Stimulated activated CD4-positive, alpha-beta T cell treated with anti-CD3 and anti-CD28 coated beads, Interleukin-15, amount 100 ng/mL, for 48 hours (primary cell): ENCODE data around the gene RUFY1.
"Not testable (repeated sequence)": the region's sequence is repeated elsewhere in the genome, so short reads cannot be mapped to it uniquely, and the experiment has no call there.

Experiments used
- DNase-seq, 2 donors: peaks; one replicate each; pipeline ENCODE4 v3.0.0-alpha.2; 2020; ENCODE audit warnings: low read depth in 2 of 2

Gene RUFY1, protein sequence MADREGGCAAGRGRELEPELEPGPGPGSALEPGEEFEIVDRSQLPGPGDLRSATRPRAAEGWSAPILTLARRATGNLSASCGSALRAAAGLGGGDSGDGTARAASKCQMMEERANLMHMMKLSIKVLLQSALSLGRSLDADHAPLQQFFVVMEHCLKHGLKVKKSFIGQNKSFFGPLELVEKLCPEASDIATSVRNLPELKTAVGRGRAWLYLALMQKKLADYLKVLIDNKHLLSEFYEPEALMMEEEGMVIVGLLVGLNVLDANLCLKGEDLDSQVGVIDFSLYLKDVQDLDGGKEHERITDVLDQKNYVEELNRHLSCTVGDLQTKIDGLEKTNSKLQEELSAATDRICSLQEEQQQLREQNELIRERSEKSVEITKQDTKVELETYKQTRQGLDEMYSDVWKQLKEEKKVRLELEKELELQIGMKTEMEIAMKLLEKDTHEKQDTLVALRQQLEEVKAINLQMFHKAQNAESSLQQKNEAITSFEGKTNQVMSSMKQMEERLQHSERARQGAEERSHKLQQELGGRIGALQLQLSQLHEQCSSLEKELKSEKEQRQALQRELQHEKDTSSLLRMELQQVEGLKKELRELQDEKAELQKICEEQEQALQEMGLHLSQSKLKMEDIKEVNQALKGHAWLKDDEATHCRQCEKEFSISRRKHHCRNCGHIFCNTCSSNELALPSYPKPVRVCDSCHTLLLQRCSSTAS

DNA sequence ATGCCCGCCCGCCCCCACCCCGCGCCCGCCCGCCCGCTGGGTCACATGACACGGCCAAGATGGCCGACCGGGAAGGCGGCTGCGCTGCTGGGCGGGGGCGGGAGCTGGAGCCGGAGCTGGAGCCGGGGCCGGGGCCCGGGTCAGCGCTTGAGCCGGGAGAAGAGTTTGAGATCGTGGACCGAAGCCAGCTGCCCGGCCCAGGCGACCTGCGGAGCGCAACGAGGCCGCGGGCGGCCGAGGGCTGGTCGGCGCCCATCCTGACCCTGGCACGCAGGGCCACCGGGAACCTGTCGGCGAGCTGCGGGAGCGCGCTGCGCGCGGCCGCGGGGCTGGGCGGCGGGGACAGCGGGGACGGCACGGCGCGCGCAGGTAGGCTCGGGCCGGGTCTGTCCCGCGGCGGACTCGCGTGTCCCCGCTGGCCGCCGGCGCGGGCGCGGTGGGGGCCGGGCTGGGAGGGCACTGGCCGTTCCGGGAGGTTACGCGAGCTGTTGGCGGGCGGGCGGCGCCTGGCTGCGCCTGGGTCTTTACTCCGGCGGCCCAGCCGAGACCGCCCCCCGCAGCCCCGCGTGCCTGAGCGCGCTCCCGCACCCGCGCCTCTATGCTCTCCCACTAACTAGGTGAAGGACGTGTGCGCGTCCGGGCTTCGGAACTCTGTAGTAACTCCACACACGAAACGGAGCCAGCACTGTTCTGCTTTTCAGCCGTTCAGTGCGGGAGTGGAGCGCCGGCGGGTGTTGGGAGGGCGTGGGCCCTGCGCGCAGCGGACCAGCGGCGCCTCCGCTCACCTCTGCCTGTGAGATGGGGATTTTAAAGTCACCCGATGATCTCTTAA lies at the start of gene RUFY1:
Gene RUFY1, plus strand, starts transcription at position 44 of the 832 bp plus-strand sequence. Its CDS starts 16 bp downstream, at position 60.
- DNase-seq: peak; percentile 56 to 78

DNA sequence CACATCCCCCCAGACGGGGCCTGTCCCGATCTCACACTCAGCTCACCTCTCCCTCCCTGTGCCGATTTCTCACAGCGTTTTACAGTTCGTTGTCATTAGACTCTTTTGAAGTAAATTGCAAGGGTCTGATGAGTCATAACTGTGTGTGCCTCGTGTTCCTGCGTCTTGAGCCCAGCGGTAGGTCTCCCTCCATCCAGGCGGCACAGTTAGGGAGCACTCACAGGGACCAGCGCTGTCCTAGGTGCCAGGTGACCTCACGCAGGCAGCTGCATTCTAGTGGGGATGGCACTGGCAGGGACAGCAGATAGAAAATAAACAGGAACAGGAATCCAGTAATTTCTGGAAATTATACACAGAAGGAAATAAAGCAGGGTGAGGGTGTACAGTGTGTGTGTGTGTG lies 48.4 kb upstream of the RUFY1 start:
- not testable (repeated sequence) for DNase-seq

DNA sequence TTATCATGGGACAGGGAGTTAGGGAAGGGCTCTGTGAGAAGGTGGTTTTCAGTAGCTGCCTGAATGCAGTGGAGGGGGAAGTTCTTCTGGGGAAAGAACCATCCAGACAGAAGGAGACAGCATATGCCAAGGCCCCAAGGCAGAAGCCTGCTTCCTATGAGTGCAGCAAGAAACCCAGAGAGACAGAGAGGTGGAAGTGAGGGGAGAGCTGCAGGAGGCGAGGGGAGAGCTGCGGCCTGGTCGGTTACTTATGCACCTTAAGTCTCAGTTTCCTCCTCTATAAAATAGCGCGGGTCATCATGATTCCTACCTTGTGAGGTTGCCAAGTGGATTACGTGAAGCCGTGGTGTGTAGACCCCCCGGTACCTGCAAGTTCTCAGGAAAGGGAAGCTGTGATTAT lies 47.9 kb upstream of the RUFY1 start:
- DNase-seq: not testable (repeated sequence)

DNA sequence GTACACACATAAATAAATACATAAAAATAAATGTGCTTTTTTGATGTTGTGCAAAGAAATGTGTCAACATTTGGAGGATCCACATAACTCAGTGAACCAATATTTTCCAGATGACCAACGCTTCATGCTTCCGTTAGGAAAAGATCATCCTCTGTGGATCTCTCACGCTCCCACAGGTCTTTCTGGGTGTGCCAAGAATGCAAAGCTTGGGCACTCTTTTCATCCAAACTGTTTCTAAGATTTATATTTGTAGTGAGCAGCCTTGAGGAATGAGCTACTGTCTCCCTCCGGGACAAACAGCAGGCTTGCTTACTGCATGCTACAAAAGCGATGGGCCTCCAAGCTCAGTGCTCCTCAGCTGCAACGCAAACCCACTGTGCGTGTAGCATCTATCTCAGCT lies 46.2 kb upstream of the RUFY1 start:
- no peak for DNase-seq

DNA sequence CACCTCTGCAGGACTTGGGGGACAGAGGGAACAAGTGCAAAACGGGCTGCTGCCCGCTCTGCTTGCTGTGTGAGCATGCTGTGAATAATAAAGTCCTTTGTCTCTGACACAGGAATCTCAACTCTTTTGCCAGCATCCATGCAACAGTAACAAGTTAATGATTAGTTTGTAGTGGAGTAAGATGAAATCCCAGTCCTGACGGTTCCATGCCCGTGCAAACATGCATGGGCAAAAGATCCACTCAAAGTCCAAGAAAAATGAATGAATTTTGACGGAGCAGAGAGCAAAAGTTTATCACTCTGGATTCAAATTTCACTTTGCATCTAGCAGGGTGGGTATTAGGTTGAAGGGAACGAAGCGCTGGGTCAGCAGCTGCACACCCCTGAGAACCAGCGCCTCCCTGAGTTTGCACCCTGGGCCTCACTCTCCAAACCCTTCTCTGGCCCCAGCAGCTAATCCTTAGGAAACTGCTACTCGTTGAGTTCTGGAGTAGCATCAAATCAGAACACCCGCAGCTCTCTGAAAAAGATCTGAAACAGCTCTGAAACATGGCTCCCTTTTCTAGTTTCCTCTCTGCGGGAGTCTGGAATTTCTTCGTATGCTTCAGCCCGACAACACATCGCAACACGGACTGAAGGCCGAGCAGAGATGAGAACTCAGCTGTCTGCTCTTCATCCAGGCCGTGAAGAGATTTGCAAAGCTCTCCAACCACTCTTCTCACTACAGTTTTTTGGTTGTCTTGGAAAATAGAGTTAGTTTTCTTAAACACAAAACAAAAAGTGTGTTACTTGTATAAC lies 45.6 kb upstream of the RUFY1 start:
- no peak for DNase-seq

DNA sequence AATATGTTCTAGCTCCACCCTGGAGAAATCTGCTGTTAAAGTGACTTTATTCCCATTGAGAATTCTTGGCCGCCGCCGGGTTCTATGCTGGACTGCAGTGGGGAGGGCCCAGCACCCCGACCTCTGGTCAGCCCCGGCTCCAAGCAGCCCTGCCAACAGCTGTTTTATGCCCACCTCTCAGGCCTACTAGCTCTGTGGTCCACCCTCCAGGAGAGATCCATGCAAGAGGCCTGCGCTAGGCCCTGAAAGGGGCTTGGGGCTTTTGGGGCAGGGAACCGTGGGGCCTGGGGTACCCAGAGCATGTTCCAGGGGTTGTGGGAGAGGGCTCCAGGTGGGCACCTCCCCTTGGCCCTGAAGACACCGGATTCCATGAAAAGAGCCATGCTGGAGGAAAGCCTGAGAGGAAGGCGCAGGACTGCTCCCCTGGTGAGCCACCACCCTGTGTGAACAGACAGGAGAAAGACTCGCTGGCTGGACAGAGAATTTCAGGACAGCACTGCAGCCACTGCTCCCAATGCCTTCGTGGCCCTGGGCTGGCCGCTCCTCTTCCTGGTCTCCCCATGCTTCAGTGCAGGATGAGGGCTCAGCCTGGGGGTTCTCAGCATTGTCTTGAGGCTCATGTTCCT lies 44.6 kb upstream of the RUFY1 start:
- DNase-seq: no peak

DNA sequence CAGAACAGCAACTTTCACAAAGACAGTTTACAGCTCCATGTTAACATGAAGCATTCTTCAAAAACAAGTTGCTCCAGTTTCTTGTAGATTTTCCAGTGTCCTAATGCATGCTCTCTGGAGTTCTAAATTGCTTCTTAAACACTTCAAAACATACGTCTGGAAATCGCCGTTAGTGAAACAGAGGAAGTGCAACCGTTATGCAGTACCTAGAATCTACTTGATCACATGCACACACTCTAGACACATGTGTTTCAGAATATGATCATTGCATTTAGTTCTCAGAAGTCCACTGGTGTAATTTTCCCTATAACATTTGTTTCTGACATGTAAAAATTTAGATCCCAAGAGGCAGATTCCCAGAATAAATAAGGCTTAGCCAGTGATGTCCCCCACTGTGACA lies 41.1 kb upstream of the RUFY1 start:
- no peak for DNase-seq

DNA sequence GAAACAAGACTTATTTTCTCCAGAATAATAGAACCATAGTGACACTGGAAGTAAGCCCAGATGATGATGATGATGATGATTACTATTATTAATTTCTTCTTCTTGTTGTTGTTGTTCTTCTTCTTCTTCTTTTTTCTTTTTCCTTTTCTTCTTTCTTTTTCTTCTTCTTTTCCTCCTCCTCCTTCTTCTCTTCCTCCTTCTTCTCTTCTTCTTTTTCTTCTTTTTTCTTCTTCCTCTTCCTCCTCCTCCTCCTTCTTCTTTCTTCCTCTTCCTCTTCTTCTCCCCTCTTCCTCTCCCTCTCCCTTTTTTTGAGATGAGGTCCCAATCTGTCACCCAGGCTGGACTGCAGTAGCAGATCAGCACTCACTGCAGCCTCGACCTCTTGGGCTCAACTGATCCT lies 40.5 kb upstream of the RUFY1 start:
- no peak for DNase-seq

DNA sequence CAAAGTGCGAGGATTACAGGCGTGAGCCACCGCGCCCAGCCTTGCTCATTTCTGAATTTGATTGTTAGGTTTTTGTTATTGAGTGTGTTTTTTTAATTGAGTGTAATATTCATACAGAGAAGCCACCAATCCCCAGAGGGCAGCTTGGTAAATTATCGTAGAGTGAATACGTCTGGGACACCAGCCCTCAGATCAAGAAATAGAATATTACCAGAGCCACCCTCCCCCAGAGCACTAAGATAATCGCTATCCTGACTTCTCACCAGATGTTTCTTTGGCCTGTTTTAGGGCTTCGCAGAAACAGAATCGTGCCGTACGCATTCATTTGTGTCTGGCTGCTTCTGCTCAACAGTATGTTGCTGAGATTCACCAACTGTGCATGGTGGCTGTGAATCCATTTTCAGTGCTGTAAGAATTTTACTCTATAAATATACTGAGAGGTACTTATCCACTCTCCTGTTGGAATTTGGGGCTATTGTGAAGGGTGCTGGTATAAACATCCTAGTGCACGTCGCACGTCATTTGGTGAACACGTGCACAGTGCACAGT lies 37.8 kb upstream of the RUFY1 start:
- no peak for DNase-seq

DNA sequence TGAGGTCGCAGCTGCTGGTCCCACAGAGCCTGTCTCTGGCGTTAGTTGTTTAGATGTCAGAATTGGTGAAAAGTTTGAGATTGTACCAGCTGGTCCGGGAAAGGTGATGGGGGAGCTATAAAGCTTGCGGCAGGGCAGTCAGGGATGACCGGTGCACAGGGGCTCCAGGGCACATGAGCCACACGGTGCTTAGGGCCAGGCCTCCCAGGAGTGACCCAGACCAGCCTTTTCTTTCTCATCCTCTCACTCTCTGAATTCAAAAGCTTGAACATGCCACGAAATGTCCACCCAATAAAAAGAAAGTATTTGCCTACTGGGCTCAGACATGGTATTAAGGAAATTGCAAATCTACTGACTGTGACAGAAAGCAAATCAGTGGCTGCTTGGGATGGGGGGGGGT lies 34.9 kb upstream of the RUFY1 start:
- DNase-seq: not testable (repeated sequence)

DNA sequence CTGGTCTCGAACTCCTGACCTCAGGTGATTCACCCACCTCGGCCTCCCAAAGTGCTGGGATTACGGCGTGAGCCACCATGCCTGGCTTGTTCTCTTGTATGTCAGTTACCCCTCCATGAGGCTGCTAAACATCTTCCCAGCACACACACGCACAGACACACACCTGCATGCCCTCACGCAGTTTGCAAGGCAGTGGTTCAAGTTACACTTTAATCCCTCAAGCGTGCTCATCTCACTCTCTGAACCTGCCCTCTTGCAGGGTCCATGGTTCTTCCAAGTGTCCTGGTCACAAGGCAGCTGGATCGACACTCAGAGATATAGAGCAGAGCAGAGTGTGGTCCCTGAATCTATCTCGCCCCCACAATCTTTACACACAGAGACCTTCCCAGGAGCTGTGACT lies 34.1 kb upstream of the RUFY1 start:
- DNase-seq: no peak

DNA sequence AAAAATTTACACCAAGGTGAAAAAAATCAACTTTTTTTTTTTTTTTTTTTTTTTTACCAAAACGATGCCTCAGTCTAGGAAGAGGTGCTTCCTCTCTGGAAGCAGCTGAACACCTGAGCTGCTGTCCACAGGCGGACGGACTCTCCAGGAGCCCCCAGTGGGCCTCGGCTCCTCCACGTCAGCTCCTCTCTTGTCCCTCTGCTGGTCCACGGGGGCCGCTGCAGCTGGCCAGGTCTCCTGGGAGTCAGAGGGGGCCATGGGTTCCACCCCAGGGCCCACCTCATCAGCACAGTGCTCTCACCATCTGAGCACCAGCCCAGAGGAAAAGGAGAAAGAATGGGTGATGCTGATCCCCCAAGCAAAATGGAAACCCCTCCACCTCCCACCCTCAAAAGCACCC lies 32.6 kb upstream of the RUFY1 start:
- DNase-seq: not testable (repeated sequence)

DNA sequence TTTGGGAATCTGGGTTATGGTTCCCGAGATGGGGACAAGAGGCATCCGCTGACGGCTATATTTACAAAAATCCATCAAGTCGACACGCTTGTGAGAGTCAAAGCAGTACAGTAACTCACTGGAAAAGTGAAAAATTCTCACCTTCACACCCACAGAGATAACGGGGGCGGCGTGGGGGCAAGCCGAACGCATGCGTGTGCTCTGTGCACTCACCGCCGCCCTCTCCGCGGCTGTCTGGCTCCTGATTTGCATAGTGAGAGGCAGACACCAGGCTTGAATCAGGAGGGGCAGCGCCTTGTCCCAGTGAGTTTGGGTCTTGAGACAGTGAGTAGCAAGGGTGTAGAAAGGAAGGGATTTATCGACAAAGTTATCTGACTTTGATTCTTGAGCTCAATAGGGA lies 32.0 kb upstream of the RUFY1 start:
- not testable (repeated sequence) for DNase-seq

DNA sequence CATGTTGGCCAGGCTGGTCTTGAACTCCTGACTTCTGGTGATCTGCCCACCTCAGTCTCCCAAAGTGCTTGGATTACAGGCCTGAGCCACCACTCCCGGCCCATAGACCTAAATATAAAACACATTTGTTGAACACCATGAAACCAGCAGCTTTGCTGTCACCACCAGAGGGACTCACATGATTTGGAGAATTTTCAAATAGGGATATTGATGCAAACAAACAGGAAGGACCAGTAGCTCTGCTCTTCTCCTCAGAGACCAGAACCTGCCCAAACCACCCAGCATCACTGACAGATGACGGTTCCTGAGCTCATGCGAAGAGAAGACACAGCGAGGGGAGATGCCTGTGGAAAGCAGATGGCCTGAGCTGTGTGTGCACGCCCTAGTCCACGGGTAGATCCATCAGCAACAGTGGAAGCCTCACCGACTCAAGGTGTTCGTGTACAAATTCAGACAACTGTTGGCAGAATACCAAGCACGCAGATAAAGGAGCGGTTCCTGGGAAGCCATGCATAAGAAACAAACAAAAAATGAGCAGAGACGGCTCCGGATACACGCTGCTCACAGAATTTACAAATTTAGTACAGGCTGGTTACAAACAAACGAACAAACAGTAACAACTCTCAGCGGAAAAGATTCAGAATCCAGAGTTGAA lies 30.8 kb upstream of the RUFY1 start:
- DNase-seq: not testable (repeated sequence)

DNA sequence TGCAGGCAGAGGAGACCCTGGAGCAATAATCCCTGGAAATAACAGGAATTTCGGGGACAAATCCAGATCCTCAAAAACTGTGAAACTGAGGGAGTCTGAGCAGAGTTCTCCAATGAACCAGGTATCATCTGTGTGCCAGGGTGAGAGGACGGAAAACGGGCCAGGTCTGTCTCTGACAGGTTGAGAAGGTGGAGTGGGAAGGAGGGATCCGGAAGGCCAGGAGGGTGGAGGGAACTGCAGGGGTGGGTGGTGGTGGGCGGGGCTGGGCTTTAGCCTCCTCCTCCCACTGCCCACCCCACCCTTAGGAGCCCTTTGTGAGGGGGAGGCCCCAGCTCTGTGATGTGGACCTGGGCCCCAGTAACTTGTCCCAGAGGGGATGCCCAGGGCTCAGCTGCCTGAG lies 28.2 kb upstream of the RUFY1 start:
- not testable (repeated sequence) for DNase-seq

DNA sequence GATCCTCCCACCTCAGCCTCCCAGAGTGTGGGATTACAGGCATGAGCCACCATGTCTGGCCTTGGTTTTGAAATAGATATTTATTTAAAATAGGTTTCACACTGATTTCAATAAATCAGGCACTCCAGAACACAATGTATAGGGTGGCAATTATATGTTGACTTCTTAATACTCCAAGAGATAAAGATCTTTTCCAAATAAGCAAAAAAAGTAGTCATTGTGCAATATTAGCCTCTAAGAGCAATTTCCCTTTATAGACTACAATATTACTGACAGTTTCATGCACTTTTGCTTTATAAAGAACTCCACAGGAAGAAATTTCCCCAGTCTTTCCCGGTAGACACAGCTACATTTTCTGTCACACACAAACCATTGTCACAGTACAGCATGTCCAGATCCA lies 23.4 kb upstream of the RUFY1 start:
- DNase-seq: no peak

DNA sequence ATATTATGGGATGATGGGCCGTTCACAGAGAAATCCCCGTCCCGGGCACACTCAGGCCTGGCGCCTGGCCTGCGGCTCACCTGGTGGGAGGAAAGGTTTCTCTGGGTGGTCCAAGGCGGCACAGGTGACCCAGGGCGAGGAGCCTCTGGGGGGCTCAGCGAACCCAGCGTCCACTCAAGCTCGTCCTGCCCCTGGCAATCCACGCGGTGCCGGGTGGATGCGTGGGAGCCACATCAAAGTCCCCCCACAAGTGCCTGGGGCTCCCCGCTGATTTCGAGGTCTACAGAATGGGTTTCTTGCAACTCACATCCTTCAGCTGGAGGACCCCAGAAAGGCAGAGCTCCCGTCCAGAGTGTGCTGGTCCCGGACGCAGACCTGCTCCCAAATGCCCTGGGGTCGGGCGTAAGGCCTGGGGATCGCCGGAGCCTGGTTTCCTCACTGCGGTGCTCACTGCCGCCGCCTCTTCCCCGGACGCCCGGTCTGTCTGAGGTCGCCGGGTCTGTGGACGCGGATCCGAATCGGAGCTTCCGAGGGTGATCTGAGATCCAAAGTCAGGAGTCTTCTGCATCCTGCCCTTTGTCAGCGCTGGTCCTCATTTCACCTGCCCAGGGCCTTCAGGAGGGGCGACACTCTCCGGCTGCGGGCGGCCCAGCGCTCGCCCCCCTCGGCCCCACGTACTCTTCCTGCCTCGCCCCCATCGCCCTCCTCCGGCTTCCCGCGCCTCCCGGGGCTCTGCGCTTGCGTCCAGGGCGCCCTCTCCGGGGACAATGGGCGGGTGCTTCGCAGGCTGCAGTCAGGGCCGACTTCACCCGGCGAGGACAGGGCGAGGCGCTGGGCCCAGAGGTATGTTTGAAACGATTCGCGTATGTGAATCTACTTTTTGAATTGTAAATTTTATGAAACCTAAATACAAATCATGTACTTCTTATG lies 20.0 kb upstream of the RUFY1 start:
- DNase-seq: peak; percentile 45 to 48

DNA sequence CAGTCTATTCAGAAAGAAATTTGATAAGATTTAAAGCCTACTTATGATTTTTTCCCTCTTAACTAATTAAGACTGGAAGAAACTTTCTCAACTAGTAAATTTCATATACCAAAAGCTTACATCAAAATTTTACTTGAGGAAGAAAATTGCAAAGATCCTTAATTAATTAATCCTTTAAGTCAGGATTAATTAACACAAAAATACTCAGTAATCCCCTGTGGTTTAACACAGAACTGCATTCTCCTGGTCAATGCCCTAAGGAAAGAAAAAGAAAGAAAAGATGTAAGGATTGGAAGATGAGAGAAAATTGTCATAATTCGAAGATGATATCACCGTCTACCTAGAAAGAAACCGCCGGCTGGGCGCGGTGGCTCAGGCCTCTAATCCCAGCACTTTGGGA lies 17.3 kb upstream of the RUFY1 start:
- DNase-seq: no peak

DNA sequence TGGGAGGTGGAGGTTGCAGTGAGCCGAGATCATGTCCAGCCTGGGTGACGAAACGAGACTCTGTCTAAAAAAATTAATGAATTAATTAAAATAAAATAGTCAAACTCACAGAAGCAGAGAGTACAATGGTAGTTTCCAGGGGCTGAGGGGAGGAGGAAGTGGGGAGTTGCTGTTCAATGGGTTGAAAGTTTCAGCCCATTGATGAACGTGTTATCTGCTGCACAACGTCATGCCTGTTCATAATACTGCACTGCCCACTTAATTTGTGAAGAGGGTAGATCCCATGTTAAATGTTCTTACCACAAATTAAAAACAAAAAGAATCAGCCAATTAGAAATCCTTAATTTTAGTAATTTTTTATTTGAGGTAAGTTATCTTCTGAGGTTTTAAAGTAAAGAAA lies 16.4 kb upstream of the RUFY1 start:
- DNase-seq: no peak
